ENCODE results near the gene IKZF4. TPM values are rescaled to one million over a fixed set of nuclear protein-coding genes. Genes with fewer than 3 reads are reported as not detected.

The IKZF4 gene
- total RNA-seq, 4 donors from 2014 or later: 2.4 to 5.8 (median 3.4) TPM

GRCh38 chr12:56078427-56078826 is 57.6 kb downstream of the IKZF4 start:
- no peak for DNase-seq (ENCODE audit: low spot score in 2 of 2)
- WGBS, 2 donors: 52 to 82% methylated on average over 1 of the region's 1 CpG
- TF ChIP-seq CTCF (IDR thresholded peaks at IDR 0.05): no peak
- no peak for TF ChIP-seq POLR2A (IDR thresholded peaks at IDR 0.05)
- intact Hi-C loops (cut with DNase I; ENCODE audit: low total_unique reads): no loop called here
- H3K4me3 ChIP-seq (ENCODE audit: low read depth, poor library complexity, severe bottlenecking): no peak overlapping the region

GRCh38 chr12:56078931-56079722 is 58.3 kb downstream of the IKZF4 start:
- 1 to 2% methylated on average over 46 to 48 of the region's 50 CpGs for WGBS, 2 donors
- DNase-seq (ENCODE audit: low spot score in 2 of 2): peak; percentile 84 to 97
- H3K4me3 ChIP-seq (ENCODE audit: low read depth, poor library complexity, severe bottlenecking): peak overlapping the region; percentile 50
- intact Hi-C loops (cut with DNase I; ENCODE audit: low total_unique reads): no loop called here
- peak in 1 of 3 donors; percentile 76 for TF ChIP-seq CTCF (IDR thresholded peaks at IDR 0.05)
- TF ChIP-seq POLR2A (IDR thresholded peaks at IDR 0.05): no peak

- DNase-seq (ENCODE audit: low spot score in 2 of 2): peak; percentile 77 to 96
- H3K4me3 ChIP-seq (ENCODE audit: low read depth, poor library complexity, severe bottlenecking): peak within 1 kb of the TSS; percentile 50
- intact Hi-C loops (cut with DNase I; ENCODE audit: low total_unique reads): no loop called here
- 0 to 2% methylated on average over 51 to 55 of the region's 59 CpGs for WGBS, 2 donors
- no peak for TF ChIP-seq POLR2A (IDR thresholded peaks at IDR 0.05)
- no peak for TF ChIP-seq CTCF (IDR thresholded peaks at IDR 0.05)
Observed at GRCh38 chr12:56079723-56080555, 59.1 kb downstream of the IKZF4 start, which contains the start of gene ERBB3. Gene ERBB3 (plus strand): TSS chr12:56080165. CDS start chr12:56080301, 136 bp downstream.

GRCh38 chr12:56080556-56081138 is 59.8 kb downstream of the IKZF4 start:
- no peak for TF ChIP-seq POLR2A (IDR thresholded peaks at IDR 0.05)
- no peak for TF ChIP-seq CTCF (IDR thresholded peaks at IDR 0.05)
- DNase-seq (ENCODE audit: low spot score in 2 of 2): no peak
- H3K4me3 ChIP-seq (ENCODE audit: low read depth, poor library complexity, severe bottlenecking): peak overlapping the region; percentile 50
- 15 to 18% methylated on average over 16 to 20 of the region's 20 CpGs for WGBS, 2 donors
- intact Hi-C loops (cut with DNase I; ENCODE audit: low total_unique reads): no loop called here

GRCh38 chr12:56081393-56082347 is 60.8 kb downstream of the IKZF4 start:
- TF ChIP-seq POLR2A (IDR thresholded peaks at IDR 0.05) (no peak), CTCF (IDR thresholded peaks at IDR 0.05) (peak in 1 of 3 donors; percentile 81)
- WGBS, 2 donors: 35 to 66% methylated on average over 6 of the region's 6 CpGs
- peak overlapping the region; percentile 50 for H3K4me3 ChIP-seq (ENCODE audit: low read depth, poor library complexity, severe bottlenecking)
- no peak for DNase-seq (ENCODE audit: low spot score in 2 of 2)
- intact Hi-C loops (cut with DNase I; ENCODE audit: low total_unique reads): no loop called here

All from lower leg skin (tissue), 4 donors.